ENCODE measurements around the gene RFNG.

Gene RFNG

DNA sequence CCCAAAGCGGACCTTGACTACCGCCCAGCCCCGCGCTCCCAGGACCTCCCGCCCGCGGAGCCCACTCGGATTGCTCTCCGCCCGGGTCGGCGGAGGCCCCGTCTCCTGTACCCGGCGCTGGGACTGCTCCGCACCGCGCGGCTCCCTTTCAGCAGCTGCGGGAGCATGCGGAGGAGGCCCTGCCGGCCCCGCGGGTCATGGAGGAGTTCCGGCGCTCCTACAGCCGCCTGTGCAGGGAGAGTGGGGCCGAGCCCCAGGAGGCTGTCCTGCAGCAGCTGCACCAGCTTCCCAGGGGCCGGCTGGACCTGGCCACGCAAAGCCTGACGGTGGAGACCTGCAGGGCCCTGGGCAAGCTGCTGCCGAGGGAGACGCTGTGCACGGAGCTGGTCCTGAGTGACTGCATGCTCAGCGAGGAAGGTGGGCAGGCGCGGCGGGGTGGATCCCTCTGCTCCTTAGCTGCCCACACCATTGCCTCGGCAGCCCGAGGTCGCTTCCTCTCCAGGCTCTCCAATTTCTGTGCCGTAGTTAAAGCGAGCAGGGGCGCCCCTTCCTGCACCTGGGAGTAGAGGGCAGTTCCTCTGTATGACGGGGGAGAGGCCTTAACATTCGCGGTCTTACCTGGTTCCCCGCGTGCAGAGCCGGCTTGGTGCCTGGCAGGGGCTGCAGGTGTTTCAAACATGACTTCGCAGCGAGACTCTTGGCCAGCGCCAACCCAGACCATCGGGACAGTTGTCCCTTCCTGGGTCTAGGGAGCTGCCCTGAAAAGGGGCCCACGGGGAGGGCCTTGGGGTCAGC is 28.0 kb downstream of the RFNG start:
- peak; percentile 29 for DNase-seq

DNA sequence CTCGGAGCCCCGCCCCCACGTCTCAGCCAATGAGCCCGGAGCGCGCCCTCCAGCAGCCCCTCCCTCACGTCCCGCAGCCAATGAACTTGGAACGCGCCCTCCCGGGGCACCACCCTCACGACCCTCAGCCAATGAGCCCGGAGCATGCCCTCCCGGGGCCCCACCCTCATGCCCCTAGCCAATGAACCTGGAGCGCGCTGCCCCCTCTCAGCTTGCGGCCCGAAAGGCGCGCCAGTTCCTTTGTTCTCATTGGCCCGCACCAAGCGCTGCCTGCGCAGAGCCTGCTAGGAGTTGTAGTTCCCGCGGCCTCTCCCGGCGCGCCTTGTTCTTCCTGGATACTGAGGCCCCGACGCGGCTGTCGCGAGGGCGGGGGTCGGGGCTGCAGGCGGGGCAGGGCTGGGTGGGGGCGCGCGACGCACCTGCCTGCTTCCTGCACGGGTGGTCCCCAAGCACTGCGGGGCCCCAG is 28.6 kb downstream of the RFNG start, which contains the start of gene LRRC45:
LRRC45 (plus strand) TSS at position 325 of the 466 bp plus-strand sequence. CDS start 339 bp downstream, outside the sequence.
- peak; percentile 100 for DNase-seq

DNA sequence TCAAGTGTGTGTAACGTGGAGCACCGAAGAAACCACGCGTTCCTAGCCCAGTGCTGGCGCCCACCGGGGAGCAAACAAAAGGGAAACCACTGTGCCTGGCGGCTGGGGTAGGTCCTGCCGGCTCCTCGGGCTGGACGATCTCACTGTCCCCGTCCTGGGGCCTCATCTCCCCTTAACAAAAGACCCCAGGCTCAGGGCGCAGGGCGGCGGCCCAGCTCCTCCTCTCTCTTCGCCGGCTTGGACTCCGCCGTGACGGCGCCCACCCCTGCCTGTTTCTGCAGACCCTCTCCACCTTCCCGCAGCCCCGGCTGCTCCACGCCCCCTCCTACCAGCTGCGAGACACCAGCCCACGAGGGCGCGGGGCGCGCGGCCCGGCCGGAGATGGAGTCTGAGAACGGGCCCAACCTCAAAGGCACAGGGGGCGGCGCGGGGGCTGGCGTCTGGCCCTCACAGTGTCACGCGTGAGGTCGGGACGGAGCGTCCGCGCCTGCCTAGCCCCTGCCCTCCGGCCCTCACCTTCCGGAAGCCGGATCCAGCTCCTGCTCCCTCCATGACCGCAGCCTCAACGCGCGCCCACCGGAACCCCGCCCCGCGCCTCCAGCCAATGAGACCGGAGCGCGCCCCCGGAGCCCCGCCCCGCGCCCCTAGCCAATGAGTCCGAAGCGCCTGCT is 29.2 kb downstream of the RFNG start, which contains the start of gene CENPX:
CENPX (minus strand) TSS at position 569 of the 671 bp plus-strand sequence; CDS start at position 552, 17 bp downstream.
- DNase-seq: no peak

DNA sequence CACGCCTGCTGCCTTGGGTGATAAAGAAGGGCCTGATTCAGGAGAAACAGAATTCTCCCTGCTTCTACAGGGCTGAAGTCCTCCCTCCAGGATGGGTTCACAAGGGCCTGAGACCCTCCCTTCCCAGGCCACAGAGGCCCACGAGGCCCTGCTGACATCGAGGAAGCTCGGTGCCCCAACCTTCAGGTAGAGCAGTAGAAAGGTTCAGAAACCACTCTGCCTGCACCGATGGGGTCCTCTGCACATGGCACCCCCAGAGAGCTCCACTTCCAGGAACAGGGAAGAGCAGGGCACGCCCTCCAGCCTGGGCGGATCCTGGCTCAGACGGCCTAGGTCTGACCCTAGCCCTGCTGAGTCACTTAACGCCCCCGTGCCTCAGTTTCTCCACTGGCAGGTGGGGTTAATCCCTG is 29.7 kb downstream of the RFNG start:
- no peak for DNase-seq

DNA sequence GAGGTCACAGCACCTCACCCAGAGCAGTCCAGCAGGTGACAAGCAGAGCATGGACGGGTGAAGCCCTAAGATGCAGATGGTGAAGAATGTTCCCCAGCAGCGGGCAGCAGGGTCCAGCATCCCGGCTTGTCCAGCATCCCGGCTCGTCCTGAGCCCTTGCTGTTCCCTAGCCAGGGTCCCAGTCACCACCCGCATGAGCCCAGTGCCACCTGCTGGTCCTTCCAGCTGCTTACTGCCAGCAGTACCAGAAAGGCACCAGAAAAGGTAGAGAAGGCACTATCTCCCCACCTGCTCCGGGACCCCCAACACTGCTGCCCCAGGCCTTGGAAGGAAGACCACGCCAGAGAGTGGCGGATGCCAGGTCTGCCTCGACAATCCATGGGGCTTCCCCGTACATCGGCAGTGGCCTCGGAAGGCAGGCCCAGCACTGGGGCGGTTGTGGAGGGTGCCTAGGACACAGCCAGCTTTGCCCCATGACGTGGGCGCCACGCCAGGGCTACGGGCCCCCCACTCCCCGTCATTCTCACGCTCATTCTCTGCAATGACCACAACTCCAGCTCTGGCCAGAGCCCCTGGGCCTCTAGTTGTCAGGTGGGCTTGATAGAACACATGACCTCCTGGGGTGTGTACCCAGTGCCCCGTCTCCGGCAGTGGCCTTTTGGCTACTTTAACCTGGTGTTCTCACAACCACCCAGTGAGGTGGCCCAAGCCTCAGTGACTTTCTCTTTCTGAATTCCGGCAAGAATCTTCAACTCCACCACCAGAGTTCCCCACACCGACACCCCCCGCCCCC is 30.3 kb downstream of the RFNG start:
- DNase-seq: peak; percentile 58

DNA sequence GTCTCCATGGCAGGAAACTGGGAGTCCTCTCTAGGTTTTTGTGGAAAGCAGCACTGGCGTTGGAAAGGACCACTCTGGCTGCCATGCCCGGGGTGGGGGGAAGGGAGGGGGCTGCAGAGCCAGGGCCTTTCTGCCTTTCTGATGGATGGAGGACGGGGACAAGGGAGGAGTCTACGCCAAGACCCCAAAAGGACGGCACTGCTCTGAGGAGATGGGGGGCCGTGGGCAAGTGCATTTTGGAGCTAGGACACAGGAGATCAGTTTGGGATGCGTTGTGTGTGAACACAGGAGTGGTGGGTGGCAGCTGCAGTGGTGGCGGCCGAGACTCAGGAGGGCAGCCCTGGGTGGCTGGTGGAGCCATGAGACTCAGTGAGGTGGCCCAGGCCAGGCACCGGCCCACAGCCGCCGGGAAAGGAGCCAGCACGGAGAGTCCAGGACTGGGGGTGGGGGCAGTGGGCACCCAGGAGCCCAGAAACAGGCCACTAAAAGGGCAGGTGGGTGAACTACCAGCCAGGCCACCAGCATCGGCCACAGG is 31.0 kb downstream of the RFNG start:
- DNase-seq: no peak

DNA sequence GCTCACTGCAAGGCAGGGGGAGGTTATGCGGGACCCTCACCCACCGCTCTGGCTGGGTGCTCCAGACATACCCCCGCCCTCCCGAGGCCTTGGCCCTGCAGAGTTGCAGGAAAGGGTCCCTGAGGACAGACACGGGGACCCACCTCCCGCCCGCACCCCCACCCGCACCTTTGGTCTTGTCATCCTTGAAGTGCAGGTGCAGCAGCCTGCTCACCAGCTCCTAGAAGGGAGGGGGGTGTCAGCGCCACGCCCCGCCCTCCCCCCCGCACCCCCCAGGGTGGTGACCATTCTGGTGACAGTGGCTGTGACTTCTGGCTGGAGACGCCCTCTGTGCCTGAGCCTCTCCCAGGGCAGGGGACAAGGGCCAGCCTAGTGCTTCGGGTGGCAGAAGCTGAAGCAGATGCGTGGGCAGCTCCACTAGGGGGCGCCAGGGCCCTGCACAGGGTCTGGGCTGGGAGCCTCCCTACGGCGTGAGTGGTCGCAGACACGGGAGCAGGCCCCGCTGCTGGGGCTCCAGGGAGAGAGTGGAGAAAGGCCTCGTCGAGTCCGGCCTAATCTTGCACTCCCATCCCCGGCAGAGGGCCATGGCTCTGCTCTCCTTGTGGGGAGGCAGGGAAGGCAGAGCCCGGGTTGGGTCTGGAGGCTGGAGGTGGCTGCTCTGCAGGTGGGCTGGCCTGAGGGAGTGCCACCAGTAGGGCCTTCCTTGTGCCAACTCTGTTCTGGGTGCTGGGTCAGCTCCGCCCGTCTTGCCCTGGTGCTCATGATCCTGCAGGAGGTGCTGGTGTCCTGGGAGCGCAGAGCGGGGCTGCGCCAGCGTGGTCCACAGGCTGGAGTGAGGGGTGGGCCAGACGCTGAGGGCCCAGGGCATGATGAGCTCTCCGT is 31.7 kb downstream of the RFNG start:
- DNase-seq: no peak

DNA sequence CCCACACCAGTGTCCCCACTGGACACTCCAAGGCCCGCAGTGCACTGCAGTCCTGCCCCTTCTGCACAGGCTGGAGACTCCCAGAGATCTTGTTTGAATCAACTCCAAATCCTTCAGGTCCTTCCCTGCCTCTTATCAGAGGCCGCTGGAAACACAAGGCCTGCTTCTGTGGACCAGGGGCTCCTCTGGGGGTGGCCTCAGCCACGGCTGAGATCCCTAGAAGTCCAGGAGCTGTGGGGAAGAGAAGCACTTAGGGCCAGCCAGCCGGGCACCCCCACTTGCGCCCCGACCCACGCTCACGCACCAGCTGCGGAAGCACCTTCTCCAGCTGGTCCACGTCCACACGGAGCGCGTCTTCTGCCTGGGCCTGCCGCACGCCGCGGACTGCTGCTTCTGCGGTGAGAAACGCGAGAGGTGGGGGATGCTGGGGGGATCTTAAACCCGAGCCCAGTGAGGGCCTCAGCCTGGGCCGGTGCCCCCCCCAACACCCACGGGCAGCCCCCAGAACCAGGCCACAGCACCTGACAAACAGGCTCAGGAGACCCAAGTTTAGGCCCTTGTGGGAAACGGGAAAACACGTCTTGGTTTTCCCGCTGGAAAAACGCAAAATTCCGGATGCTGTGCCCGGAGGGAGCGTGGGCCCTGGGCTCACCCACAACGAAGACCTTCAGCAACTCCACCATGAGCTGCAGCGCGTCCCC is 32.5 kb downstream of the RFNG start:
- no peak for DNase-seq

DNA sequence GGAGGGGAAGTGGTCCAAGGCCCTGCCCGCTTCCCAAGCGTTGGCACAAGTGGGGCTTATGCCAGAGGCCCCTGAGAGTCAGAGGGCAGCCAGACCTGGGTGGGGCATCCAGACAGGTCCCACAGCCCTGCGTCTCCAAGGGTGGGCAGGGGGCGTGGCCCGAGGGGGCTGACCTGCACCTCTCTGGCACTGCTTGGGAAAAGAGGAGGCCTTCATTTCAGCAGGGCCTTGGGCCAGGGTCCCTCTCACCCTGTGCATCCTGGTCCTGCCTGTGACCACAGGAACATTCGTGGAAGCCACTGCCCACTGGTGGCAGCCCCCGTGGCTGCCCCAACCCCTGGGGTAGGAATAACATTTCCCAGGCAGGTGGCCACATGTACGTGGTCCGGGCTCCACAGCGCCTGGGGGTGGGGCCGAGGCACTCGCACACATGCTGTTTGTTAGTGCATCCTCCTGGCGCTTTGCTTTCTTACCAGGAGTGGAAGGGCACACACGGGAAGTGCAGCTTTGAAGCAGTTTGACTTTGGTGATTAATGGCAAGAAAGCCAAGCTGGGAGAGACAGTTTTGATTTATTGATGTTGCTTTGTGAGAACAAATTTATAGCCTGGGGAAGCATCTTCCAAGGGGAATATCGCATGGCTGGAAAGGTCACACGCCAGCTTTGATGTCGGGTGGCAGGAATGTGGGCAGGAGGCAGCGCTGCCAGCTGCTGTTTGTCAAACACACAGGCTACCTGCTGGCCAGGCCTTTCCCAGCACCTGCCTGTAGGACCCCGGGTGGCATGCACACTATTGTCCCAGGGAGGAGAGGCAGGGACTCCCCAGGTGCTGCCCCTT is 33.2 kb downstream of the RFNG start:
- DNase-seq: peak; percentile 15

DNA sequence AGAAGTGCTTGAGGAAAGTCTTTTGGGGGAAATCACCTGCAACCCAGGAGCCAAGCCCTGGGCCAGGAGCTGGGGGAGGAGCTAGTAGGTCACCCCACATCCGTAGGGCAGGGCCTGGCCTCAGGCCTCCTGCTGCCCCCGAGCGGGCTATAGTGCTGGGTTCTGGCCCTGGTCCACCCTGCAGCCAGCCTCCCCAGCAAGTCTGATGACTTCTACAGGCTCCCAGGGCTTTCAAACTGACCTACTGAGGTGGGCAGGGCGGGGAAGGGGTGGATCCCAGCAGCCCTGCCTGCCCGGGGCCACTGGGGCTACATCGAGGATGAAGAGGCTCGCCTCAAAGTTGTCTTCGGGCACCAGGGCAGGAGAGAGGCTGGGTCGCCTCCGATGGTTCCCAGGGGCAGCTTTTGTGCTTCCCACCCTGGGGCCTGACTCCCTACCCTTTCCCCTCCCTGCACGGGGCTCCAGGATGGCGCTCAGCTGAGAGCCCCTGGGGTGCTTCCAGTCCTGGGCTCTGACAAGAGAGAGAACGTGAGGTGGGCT is 33.9 kb downstream of the RFNG start:
- DNase-seq: no peak

DNA sequence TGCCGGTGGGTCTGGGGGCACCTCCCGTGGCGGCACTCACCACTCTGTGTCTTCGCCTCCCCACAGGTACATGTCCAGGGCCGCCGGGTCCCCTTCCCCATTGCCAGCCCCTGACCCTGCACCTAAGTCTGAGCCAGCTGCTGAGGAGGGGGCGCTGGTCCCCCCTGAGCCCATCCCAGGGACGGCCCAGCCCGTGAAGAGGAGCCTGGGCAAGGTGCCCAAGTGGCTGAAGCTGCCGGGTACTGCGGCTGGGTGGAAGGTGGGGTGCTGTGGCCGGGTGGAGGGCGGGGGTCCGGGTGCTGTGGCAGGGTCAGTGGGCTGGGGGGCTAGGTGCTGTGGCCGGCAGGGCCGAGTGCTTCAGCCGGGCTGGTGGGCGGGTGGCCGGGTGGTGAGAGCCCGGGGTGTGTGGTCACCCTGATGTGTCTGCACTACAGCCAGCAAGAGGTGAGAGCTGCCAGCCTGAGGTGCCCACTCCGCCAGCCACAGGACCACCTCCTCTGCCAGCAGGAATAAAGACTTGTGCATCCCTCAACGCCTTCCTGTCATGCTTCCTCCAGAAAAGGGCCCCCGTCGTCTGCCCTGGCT is 34.6 kb downstream of the RFNG start:
- no peak for DNase-seq

DNA sequence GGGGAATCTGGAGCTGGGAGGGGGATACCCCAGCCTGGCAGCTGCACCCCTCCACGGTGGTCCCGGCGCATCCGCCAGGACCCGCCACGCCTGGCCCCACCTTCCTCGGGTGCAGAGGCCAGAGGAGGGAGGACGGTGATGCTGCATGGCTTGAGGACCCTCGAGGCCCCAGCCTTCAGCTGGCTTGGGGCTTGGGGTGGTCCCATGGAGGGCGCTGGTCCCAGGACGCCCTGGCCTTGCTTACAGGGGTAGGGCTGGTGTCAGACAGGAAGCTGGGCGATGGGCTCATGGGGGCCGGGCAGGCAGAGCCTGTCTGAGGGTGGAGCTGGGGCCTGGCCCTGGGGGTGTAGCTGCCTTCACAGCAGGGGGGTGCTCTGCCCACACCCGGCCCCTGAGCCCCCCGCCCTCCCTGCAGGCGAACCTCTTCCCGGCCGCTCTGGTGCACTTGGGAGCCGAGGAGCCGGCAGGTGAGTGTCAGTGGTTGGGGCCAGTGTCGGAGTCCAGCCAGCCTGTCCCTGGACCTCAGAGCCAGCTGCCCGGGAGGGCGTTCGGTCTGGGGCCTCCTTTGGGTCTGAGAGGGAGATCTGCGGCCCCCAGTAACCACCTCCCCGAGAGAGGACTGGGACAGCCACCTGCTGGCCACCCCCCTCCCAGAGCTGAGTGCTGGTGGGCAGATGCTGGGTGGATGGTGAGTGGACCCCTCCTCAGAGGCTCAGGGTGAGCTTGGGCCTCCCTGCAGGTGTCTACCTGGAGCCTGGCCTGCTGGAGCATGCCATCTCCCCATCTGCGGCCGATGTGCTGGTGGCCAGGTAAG is 35.3 kb downstream of the RFNG start:
- no peak for DNase-seq

DNA sequence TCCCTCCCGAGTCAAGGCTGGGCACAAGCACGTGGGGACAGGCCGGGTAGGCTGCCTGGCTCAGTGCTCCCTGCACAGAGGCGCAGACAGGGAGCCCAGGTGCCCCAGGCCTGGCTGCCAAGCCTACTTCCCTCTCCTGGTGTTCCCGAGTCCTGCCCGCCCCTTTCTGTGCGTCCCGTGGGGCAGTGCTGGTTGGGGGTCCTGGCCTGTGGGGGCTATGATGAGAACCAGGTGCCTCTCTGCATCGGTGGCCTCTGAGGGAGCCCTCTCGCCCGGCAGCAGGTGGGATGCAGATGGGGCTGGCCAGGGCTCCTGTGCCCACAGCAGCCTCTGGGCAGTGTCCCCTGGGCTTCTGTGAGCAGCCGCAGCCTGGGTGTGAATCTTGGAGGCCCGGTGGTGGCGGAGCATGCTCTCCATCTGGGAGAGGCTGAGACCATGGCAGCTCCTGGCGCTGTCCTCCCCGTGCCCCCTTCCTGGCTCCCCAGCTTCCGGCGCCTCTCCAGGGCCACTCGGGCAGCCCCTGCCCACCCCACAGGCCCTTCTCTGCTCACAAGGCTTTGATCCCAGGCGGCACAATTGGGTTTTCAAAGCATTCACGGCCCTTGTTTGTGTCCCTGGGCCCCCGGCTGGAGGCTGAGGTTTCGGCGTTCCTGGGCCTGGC is 36.2 kb downstream of the RFNG start:
- DNase-seq: no peak

DNA sequence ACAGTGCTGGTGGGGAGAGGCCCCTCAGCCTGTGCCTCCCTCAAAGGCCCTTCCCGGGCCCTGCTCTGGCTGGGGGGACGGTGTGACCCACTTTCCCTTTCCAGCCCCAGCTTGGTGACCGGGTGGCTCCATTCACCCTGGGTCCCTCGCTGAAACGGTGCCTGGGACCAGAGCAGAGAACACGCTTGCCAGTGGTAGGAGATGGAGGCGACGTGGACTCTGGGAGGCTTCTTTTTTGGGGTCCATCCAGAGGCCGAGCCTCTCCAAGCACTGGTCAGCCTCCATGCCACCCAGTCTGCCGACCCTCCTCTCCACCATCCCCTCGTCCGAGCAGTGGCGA is 36.7 kb downstream of the RFNG start:
- DNase-seq: no peak

DNA sequence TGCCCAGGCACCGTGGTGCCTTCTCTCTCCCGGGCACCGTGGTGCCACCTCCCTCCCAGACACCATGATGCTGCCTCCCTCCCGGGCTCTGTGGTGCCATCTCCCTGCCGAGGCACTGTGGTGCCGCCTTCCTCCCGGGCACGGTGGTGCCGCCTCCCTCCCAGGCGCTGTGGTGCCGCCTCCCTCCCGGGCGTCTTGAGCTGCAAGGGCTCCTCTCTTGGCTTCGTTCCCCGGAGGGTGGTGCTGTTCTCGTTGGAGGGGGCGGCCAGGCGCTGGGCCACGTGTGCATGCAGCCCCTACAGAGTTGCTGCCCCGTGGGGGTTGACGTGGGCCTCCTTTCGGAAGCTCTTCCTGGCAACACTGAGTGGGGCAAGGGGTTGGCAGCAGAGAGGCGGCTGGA is 37.2 kb downstream of the RFNG start:
- no peak for DNase-seq

DNA sequence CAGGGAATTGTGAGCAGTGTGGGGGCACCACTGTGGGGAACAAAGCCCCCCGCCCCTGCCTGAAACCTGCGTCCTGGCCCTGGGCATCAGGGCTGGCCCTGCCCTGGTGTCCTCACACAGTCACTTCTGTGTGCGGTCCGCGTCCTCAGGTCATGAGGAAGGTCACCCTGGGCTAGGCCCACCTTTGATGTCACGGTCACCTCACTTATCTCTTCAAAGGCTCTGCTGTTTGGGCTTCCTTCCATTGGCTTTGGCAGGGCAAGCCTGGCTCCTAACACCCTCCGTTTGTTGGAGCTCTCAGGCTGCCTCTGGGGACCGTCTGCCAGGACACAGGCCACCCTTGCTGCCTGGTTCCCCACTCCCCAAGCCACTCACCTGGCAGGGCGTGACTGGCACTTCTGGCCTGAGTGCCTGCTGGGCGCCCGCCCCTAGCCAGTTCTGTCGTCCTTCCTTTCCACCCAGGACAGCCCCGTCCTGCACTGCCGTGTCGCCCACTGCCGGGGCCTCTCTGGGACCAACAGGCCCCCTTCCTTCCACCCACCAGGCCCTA is 37.8 kb downstream of the RFNG start:
- DNase-seq: no peak

DNA sequence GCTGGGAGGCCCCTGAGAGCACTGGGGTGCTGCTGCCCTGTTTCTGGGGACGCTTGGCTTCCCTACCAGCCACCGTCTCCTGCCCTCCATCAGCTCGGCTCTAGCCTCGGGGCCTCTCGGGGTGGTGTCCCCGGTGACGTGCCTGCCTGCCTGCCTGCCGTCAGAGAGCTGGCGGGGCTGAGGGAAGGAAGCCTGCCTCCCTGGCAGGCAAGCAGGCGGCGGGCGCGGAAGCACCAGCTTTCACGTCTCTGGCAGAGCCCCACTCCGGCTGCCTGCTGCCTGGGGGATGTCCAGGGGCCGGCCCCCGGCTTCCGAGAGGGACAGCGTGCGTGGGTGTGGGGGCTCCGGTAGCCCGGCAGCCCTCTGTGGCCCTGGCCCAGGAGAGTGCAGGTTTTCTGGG is 38.3 kb downstream of the RFNG start:
- no peak for DNase-seq
